SU-DHL-6 (cell line): ENCODE measurements around the gene MTLN.

ENCODE experiments used
- H2AFZ ChIP-seq: fragments of 200-600 bp; sonication (generic); 2 replicates; pipeline ENCODE4 v1.6.1; 2014; ENCODE audit warnings: low read depth, mild to moderate bottlenecking, moderate library complexity, mixed read lengths, antibody characterized with exemption, low read length; ENCODE audit not compliant: severe bottlenecking
- H3F3A ChIP-seq: fragments of 200-600 bp; shearing (Covaris generic); 2 replicates; pipeline ENCODE4 v1.6.0; 2016; ENCODE audit warnings: antibody characterized with exemption, mild to moderate bottlenecking; ENCODE audit not compliant: insufficient read depth
- H3K27ac ChIP-seq: fragments of 200-600 bp; sonication (generic); 2 replicates; pipeline ENCODE4 v1.5.1; 2016; ENCODE audit warnings: low read depth, mild to moderate bottlenecking, low read length, moderate library complexity, mixed read lengths
- H3K27me3 ChIP-seq: fragments of 200-600 bp; sonication (generic), shearing (Covaris generic); 2 replicates; pipeline ENCODE4 v1.6.0; 2014; ENCODE audit warnings: mild to moderate bottlenecking, low read length
- H3K36me3 ChIP-seq: fragments of 200-600 bp; sonication (generic); 2 replicates; pipeline ENCODE4 v1.6.1; 2014; ENCODE audit warnings: mild to moderate bottlenecking, low read length, mixed read lengths
- H3K4me2 ChIP-seq: fragments of 300-600, 200-600 bp; shearing (Covaris generic), sonication (generic); 2 replicates; pipeline ENCODE4 v1.6.0; 2014; ENCODE audit warnings: low read length, low read depth, mild to moderate bottlenecking; ENCODE audit not compliant: poor library complexity, severe bottlenecking
- H3K4me3 ChIP-seq: fragments of 200-600 bp; sonication (generic); 2 replicates; pipeline ENCODE4 v1.5.1; 2014; ENCODE audit warnings: antibody characterized with exemption, low read length, mild to moderate bottlenecking, mixed read lengths; ENCODE audit not compliant: insufficient read depth, poor library complexity, severe bottlenecking
- H3K79me2 ChIP-seq: fragments of 200-600 bp; sonication (generic); 2 replicates; pipeline ENCODE4 v1.6.1; 2014; ENCODE audit warnings: mild to moderate bottlenecking, low read length, moderate library complexity; ENCODE audit not compliant: insufficient read depth
- H3K9ac ChIP-seq: fragments of 200-600 bp; sonication (generic); 2 replicates; pipeline ENCODE4 v1.7.0; 2014; ENCODE audit warnings: mild to moderate bottlenecking, low read length
- H3K9me2 ChIP-seq: fragments of 200-600 bp; sonication (generic); replicated peaks from 2 replicates; pipeline ENCODE4 v1.6.1; 2014; ENCODE audit warnings: low read length; ENCODE audit not compliant: insufficient read depth
- H3K9me3 ChIP-seq: fragments of 200-600 bp; sonication (generic); 2 replicates; pipeline ENCODE4 v1.6.1; 2014; ENCODE audit warnings: low read length, mixed read lengths; ENCODE audit not compliant: insufficient read depth
- H4K20me1 ChIP-seq: fragments of 200-600 bp; sonication (generic); 2 replicates; pipeline ENCODE4 v1.6.1; 2014; ENCODE audit warnings: low read depth, mild to moderate bottlenecking, antibody characterized with exemption, low read length, moderate library complexity, mixed read lengths
- CTCF ChIP-seq: fragments of 200-600 bp; sonication (generic); IDR thresholded peaks from one replicate; pipeline ENCODE4 v1.5.1; 2017; ENCODE audit warnings: antibody characterized with exemption, mild to moderate bottlenecking, low read length, moderate library complexity; ENCODE audit not compliant: insufficient read depth, poor library complexity, severe bottlenecking
- EZH2phosphoT487 ChIP-seq: fragments of 200-600 bp; sonication (generic), shearing (Covaris generic); conservative IDR thresholded peaks from 2 replicates; pipeline ENCODE4 v1.6.1; 2018; ENCODE audit warnings: mild to moderate bottlenecking, antibody characterized with exemption, low read length, moderate library complexity, mixed read lengths

The MTLN gene

GRCh38 chr2:110182449-110182848 lies 29.9 kb downstream of the MTLN start:
- Histone ChIP-seq H3F3A (no peaks in the 10 kb centered on the region), H3K4me3 (no peak overlapping the region), H3K79me2 (no peaks in the 10 kb centered on the region), H2AFZ (no peak overlapping the region), H3K9me2 (no peaks in the 10 kb centered on the region), H3K36me3 (no peaks in the 10 kb centered on the region), H3K4me2 (no peak overlapping the region), H3K27me3 (no peaks in the 10 kb centered on the region), H3K27ac (no peak overlapping the region), H3K9me3 (no peaks in the 10 kb centered on the region), H3K9ac (no peak overlapping the region), H4K20me1 (no peaks in the 10 kb centered on the region)
- TF ChIP-seq EZH2phosphoT487 (no peak), CTCF (no peak)

GRCh38 chr2:110180036-110180435 lies 32.3 kb downstream of the MTLN start:
- Histone ChIP-seq H3K9me2 (no peaks in the 10 kb centered on the region), H3F3A (no peaks in the 10 kb centered on the region), H3K9me3 (no peaks in the 10 kb centered on the region), H3K4me2 (no peak overlapping the region), H2AFZ (no peak overlapping the region), H3K4me3 (no peak overlapping the region), H3K79me2 (no peaks in the 10 kb centered on the region), H3K27me3 (no peaks in the 10 kb centered on the region), H3K36me3 (no peaks in the 10 kb centered on the region), H3K9ac (no peak overlapping the region), H4K20me1 (no peaks in the 10 kb centered on the region), H3K27ac (no peak overlapping the region)
- TF ChIP-seq CTCF (no peak), EZH2phosphoT487 (no peak)

- no peaks in the 10 kb centered on the region for H3K9me2 ChIP-seq
- H3K4me3 ChIP-seq = no peak overlapping the region
- H3K36me3 ChIP-seq = no peaks in the 10 kb centered on the region
- no peaks in the 10 kb centered on the region for H4K20me1 ChIP-seq
- no peak overlapping the region for H3K9ac ChIP-seq
- no peaks in the 10 kb centered on the region for H3K79me2 ChIP-seq
- H3K27ac ChIP-seq = no peak overlapping the region
- H3K9me3 ChIP-seq = no peaks in the 10 kb centered on the region
- no peaks in the 10 kb centered on the region for H3F3A ChIP-seq
- TF ChIP-seq CTCF (no peak), EZH2phosphoT487 (no peak)
- no peaks in the 10 kb centered on the region for H3K27me3 ChIP-seq
- no peak overlapping the region for H3K4me2 ChIP-seq
- no peak overlapping the region for H2AFZ ChIP-seq
Measured at GRCh38 chr2:110173523-110173922, 38.8 kb downstream of the MTLN start.

GRCh38 chr2:110172506-110172905 lies 39.8 kb downstream of the MTLN start:
- H3K9me3 ChIP-seq = no peaks in the 10 kb centered on the region
- no peak overlapping the region for H3K27ac ChIP-seq
- TF ChIP-seq CTCF = no peak
- no peak for TF ChIP-seq EZH2phosphoT487
- no peaks in the 10 kb centered on the region for H4K20me1 ChIP-seq
- H3K79me2 ChIP-seq = no peaks in the 10 kb centered on the region
- no peak overlapping the region for H3K4me2 ChIP-seq
- H3K27me3 ChIP-seq = no peaks in the 10 kb centered on the region
- no peak overlapping the region for H2AFZ ChIP-seq
- H3K4me3 ChIP-seq = no peak overlapping the region
- no peaks in the 10 kb centered on the region for H3K36me3 ChIP-seq
- H3F3A ChIP-seq = no peaks in the 10 kb centered on the region
- H3K9ac ChIP-seq = no peak overlapping the region
- H3K9me2 ChIP-seq = no peaks in the 10 kb centered on the region
